ENCODE measurements around the gene CEP57L1. TPM values are rescaled to one million over a fixed set of nuclear protein-coding genes. Genes with fewer than 3 reads are reported as not detected.

Gene CEP57L1
- total and polyA plus RNA-seq, 2 donors (not counting 1 experiment from before 2014, with no cell fraction given): 18.6 to 36.0 TPM

GRCh38 chr6:109172101-109172746, 76.9 kb downstream of the CEP57L1 start:
- Histone ChIP-seq H3K27me3 (ENCODE audit: control insufficient read depth, insufficient read depth, low read length) (no peaks in the 10 kb centered on the region), H3K79me2 (ENCODE audit: control insufficient read depth, insufficient read depth, low read length) (no peaks in the 10 kb centered on the region), H3K4me1 (ENCODE audit: control insufficient read depth, extremely low read depth, insufficient read depth, low read length) (no peaks in the 10 kb centered on the region), H2AFZ (ENCODE audit: low read length) (no peak overlapping the region), H3K36me3 (ENCODE audit: control insufficient read depth, insufficient read depth, low read length) (no peaks in the 10 kb centered on the region), H3K27ac (ENCODE audit: insufficient read depth, low read length) (no peak overlapping the region), H3K9me3 (ENCODE audit: control insufficient read depth, insufficient read depth, low read depth, low read length) (no peaks in the 10 kb centered on the region), H3K4me2 (ENCODE audit: extremely low read depth, insufficient read depth, low read length) (no peak overlapping the region), H3K4me3 (replicated peaks in 1 of 4; ENCODE audit: control extremely low read depth in 1 of 4, insufficient read depth in 1 of 4, low read depth in 3 of 4, low read length in 4 of 4) (no peak overlapping the region), H3K9ac (ENCODE audit: insufficient read depth, low read length) (no peak overlapping the region), H4K20me1 (ENCODE audit: control insufficient read depth, extremely low read depth, insufficient read depth, low read length) (no peaks in the 10 kb centered on the region)
- DNase-seq (ENCODE audit: low read depth in 2 of 2): no peak
- TF ChIP-seq EZH2 (IDR thresholded peaks at IDR 0.05; ENCODE audit: low read length, missing control alignments) (no peak), CTCF (conservative IDR thresholded peaks at IDR 0.05 in 1 of 2, IDR thresholded peaks at IDR 0.05 in 1 of 2; ENCODE audit: low read depth in 1 of 2, low read length in 2 of 2) (no peak)

GRCh38 chr6:109174916-109175315, 79.6 kb downstream of the CEP57L1 start:
- H4K20me1 ChIP-seq (ENCODE audit: control insufficient read depth, extremely low read depth, insufficient read depth, low read length): no peaks in the 10 kb centered on the region

GRCh38 chr6:109178921-109179320, 83.6 kb downstream of the CEP57L1 start:
- Histone ChIP-seq H3K9ac (ENCODE audit: insufficient read depth, low read length) (no peak overlapping the region), H3K4me2 (ENCODE audit: extremely low read depth, insufficient read depth, low read length) (no peak overlapping the region), H3K36me3 (ENCODE audit: control insufficient read depth, insufficient read depth, low read length) (no peaks in the 10 kb centered on the region), H3K9me3 (ENCODE audit: control insufficient read depth, insufficient read depth, low read depth, low read length) (no peaks in the 10 kb centered on the region), H4K20me1 (ENCODE audit: control insufficient read depth, extremely low read depth, insufficient read depth, low read length) (no peaks in the 10 kb centered on the region), H2AFZ (ENCODE audit: low read length) (no peak overlapping the region), H3K27ac (ENCODE audit: insufficient read depth, low read length) (no peak overlapping the region), H3K4me1 (ENCODE audit: control insufficient read depth, extremely low read depth, insufficient read depth, low read length) (no peaks in the 10 kb centered on the region), H3K79me2 (ENCODE audit: control insufficient read depth, insufficient read depth, low read length) (no peaks in the 10 kb centered on the region), H3K27me3 (ENCODE audit: control insufficient read depth, insufficient read depth, low read length) (peaks cover 3% of the 10 kb centered on the region), H3K4me3 (replicated peaks in 1 of 4; ENCODE audit: control extremely low read depth in 1 of 4, insufficient read depth in 1 of 4, low read depth in 3 of 4, low read length in 4 of 4) (no peak overlapping the region)
- TF ChIP-seq EZH2 (IDR thresholded peaks at IDR 0.05; ENCODE audit: low read length, missing control alignments): no peak
- TF ChIP-seq CTCF (conservative IDR thresholded peaks at IDR 0.05 in 1 of 2, IDR thresholded peaks at IDR 0.05 in 1 of 2; ENCODE audit: low read depth in 1 of 2, low read length in 2 of 2): no peak
- no peak for DNase-seq (ENCODE audit: low read depth in 2 of 2)

More at GRCh38 chr6:109174916-109175315, 79.6 kb downstream of the CEP57L1 start:
- Histone ChIP-seq H3K79me2 (ENCODE audit: control insufficient read depth, insufficient read depth, low read length) (no peaks in the 10 kb centered on the region), H3K4me1 (ENCODE audit: control insufficient read depth, extremely low read depth, insufficient read depth, low read length) (no peaks in the 10 kb centered on the region), H2AFZ (ENCODE audit: low read length) (no peak overlapping the region), H3K4me3 (replicated peaks in 1 of 4; ENCODE audit: control extremely low read depth in 1 of 4, insufficient read depth in 1 of 4, low read depth in 3 of 4, low read length in 4 of 4) (no peak overlapping the region), H3K4me2 (ENCODE audit: extremely low read depth, insufficient read depth, low read length) (no peak overlapping the region), H3K27me3 (ENCODE audit: control insufficient read depth, insufficient read depth, low read length) (no peaks in the 10 kb centered on the region), H3K27ac (ENCODE audit: insufficient read depth, low read length) (no peak overlapping the region), H3K9ac (ENCODE audit: insufficient read depth, low read length) (no peak overlapping the region), H3K36me3 (ENCODE audit: control insufficient read depth, insufficient read depth, low read length) (no peaks in the 10 kb centered on the region), H3K9me3 (ENCODE audit: control insufficient read depth, insufficient read depth, low read depth, low read length) (no peaks in the 10 kb centered on the region)
- TF ChIP-seq CTCF (conservative IDR thresholded peaks at IDR 0.05 in 1 of 2, IDR thresholded peaks at IDR 0.05 in 1 of 2; ENCODE audit: low read depth in 1 of 2, low read length in 2 of 2) (no peak), EZH2 (IDR thresholded peaks at IDR 0.05; ENCODE audit: low read length, missing control alignments) (no peak)
- peak in 1 of 2 donors; percentile 65 for DNase-seq (ENCODE audit: low read depth in 2 of 2)

Measured in fibroblast of lung (primary cell).